Upper lobe of left lung (tissue), 4 donors: Measurements from ENCODE around the gene ANXA4.
A peak's percentile ranks its signal among the peaks of the same experiment; 100 is the strongest.

ENCODE experiments used
- POLR2A ChIP-seq, 4 donors: fragments of 450-650 bp; IDR thresholded peaks; one replicate each; pipeline ENCODE4 v1.5.1; 2016 to 2017; ENCODE audit warnings: antibody characterized with exemption in 4 of 4, mild to moderate bottlenecking in 2 of 4
- POLR2AphosphoS5 ChIP-seq, 2 donors: sonication (generic); formaldehyde crosslinking; IDR thresholded peaks; one replicate each; pipeline ENCODE4 v1.5.1; 2017; ENCODE audit warnings: antibody characterized with exemption in 2 of 2
- TF ChIP-seq, protein P1 (sequence below), 6 experiments: fragments of 450-650 bp in 4 of 6; fragments of 200-600 bp in 2 of 6; sonication (generic) in 2 of 6; IDR thresholded peaks; one replicate each; pipeline ENCODE4 v1.5.1; 2016 to 2019; ENCODE audit warnings: antibody characterized with exemption in 6 of 6

DNA sequence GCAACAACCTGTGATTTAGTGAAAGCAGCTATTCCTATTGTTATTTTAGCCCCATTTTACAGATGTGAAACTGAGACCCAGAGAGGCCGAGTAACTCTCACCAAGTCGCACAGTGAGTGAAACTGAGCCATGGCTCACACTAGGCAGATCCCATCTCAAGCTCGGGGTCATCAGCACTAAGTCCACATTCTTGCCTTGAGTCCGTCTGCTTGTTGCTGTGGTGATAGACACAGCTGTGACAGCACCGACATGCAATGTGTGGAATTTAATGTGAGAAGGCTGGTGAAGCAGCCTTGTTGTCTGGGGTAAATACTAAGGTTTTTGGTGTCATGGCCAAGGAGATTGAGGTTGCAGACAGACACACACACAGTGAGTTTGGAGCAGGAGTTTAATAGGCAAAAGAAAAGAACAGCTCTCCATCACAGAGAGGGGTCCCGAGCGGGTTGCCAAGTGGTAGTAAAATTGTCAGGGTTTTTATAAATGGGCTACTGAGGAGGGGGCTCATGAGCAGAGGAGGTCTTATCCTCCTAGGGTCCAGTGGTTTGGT, 47.3 kb downstream of the ANXA4 start:
- no peak for TF ChIP-seq POLR2A (IDR thresholded peaks at IDR 0.05)
- TF ChIP-seq, protein P1, sequence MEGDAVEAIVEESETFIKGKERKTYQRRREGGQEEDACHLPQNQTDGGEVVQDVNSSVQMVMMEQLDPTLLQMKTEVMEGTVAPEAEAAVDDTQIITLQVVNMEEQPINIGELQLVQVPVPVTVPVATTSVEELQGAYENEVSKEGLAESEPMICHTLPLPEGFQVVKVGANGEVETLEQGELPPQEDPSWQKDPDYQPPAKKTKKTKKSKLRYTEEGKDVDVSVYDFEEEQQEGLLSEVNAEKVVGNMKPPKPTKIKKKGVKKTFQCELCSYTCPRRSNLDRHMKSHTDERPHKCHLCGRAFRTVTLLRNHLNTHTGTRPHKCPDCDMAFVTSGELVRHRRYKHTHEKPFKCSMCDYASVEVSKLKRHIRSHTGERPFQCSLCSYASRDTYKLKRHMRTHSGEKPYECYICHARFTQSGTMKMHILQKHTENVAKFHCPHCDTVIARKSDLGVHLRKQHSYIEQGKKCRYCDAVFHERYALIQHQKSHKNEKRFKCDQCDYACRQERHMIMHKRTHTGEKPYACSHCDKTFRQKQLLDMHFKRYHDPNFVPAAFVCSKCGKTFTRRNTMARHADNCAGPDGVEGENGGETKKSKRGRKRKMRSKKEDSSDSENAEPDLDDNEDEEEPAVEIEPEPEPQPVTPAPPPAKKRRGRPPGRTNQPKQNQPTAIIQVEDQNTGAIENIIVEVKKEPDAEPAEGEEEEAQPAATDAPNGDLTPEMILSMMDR (IDR thresholded peaks at IDR 0.05), result no peak
- peak in 1 of 2 donors; percentile 10 for TF ChIP-seq POLR2AphosphoS5 (IDR thresholded peaks at IDR 0.05)
